NB4 (cell line): ENCODE measurements around the gene CLASP1.

Experiments used
- CTCF ChIP-seq: IDR thresholded peaks from one replicate; pipeline ENCODE4 v1.5.1; 2012; ENCODE audit warnings: low read depth, low read length
- MAX ChIP-seq: IDR thresholded peaks from 2 replicates; pipeline ENCODE4 v1.6.1; 2011; ENCODE audit warnings: low read depth, low read length
- POLR2A ChIP-seq: IDR thresholded peaks from 2 replicates; pipeline ENCODE4 v1.6.1; 2011; ENCODE audit warnings: mild to moderate bottlenecking; ENCODE audit not compliant: insufficient read length; ENCODE audit errors: extremely low read depth

GRCh38 chr2:121502246-121502645 lies 147.0 kb downstream of the CLASP1 start:
- TF ChIP-seq POLR2A (no peak), CTCF (no peak), MAX (no peak)
